Measurements from ENCODE around the gene ACSF3.
A peak's percentile ranks its signal among the peaks of the same experiment; 100 is the strongest.

ACSF3 gene

DNA sequence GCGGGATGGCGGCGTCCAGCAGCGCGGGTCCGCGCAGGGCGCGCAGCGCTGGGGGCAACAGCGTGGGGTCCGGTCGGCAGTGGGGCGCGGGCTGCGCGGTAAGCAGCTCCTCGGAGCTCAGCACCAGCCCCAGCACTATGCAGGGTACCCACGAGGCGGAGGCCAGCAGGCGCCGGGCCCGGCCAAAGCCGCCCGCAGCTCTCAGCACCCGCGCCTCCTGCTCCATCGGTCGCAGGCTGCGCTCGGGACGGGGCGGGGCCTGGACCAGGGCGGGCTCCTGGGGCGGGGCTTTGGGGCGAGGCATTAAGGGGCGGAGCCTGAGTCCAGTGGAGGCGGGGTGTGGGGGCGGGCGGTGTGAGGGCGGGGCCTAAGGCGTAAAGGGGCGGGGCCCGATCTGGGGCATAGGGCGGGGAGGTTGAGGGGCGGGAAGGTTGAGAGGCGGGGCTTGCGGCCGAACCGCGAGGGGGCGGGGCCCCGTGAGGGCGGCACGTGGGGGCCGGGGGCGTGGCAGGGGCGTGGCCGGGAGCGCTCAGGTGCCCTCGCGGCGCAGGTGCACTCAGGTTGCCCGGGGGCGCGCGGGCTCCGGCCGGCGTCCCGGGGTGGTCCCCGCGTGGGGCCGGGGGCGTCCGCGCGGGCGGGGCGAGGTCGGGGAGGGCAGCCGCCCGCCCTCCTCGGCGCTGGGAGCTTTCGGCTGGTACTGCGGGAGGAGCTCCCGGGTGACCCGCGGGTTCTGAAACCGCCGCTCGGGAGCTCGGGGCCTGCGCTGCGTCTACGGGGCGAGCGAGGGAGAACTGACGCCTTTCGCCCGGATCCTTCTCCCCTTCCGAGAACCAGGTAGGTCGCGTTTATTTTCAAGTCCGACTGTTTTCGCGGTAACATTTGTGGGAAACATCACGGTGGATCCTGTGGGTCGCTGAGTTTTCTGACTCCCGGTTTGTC, 108.1 kb downstream of the ACSF3 start:
- Histone ChIP-seq H3K27me3 (replicated peaks; ENCODE audit: control insufficient read depth, insufficient read depth, low read length) (no peaks in the 10 kb centered on the region), H3K4me3 (replicated peaks; ENCODE audit: low read depth, low read length) (no peak overlapping the region), H3K36me3 (ENCODE audit: control insufficient read depth, insufficient read depth, low read length) (no peaks in the 10 kb centered on the region)
- peak; percentile 55 for DNase-seq (ENCODE audit: extremely low read depth, insufficient read length)
- TF ChIP-seq, protein P1, sequence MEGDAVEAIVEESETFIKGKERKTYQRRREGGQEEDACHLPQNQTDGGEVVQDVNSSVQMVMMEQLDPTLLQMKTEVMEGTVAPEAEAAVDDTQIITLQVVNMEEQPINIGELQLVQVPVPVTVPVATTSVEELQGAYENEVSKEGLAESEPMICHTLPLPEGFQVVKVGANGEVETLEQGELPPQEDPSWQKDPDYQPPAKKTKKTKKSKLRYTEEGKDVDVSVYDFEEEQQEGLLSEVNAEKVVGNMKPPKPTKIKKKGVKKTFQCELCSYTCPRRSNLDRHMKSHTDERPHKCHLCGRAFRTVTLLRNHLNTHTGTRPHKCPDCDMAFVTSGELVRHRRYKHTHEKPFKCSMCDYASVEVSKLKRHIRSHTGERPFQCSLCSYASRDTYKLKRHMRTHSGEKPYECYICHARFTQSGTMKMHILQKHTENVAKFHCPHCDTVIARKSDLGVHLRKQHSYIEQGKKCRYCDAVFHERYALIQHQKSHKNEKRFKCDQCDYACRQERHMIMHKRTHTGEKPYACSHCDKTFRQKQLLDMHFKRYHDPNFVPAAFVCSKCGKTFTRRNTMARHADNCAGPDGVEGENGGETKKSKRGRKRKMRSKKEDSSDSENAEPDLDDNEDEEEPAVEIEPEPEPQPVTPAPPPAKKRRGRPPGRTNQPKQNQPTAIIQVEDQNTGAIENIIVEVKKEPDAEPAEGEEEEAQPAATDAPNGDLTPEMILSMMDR (IDR thresholded peaks at IDR 0.05; ENCODE audit: insufficient read depth, low read length, poor library complexity, severe bottlenecking) = no peak

DNA sequence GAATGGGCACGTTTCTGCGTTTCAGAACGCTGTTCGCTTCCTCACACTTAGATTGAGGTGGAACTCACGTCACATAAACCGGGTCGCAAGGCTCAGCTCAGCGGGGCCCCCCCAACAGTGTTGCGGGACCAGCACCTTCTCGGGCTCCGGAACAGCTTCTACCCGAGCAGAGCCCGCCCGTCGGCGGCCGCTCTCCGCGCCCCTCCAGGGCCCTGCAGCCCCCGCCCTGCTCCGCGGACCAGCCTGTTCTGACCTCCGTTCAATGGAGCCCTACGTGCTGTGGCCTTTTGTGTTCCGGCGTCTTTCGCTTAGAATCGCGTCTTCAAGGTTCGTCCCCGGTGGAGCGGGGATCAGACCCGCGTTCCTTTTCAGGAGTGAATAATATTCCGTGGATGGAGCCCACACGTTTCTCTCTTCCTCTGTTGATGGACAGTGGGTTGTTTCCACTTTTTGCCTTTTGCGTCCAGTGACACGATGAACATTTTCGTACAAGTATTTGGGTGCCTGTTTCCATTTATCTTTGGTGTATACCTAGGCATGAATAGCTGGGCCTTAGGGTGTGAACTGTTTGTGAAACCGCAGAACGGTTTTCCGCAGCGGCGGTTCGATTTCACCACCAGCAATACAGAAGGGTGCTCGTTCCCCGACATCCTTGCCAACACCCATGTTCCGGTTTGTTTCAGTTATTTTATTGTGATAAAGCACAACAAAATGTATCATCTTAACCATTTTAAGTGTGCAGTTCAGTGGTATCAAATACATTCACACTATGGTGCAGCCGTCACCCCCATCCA, 109.0 kb downstream of the ACSF3 start:
- TF ChIP-seq, protein P1 (IDR thresholded peaks at IDR 0.05; ENCODE audit: insufficient read depth, low read length, poor library complexity, severe bottlenecking) = no peak
- Histone ChIP-seq H3K4me3 (replicated peaks; ENCODE audit: low read depth, low read length) (no peak overlapping the region), H3K36me3 (ENCODE audit: control insufficient read depth, insufficient read depth, low read length) (no peaks in the 10 kb centered on the region), H3K27me3 (replicated peaks; ENCODE audit: control insufficient read depth, insufficient read depth, low read length) (no peaks in the 10 kb centered on the region)
- no peak for DNase-seq (ENCODE audit: extremely low read depth, insufficient read length)
